Mammary epithelial cell (primary cell): Measurements from ENCODE around the gene CYP19A1.

Experiments
- EZH2 ChIP-seq: IDR thresholded peaks from 2 replicates; pipeline ENCODE4 v1.6.1; 2012; ENCODE audit warnings: low read length, inconsistent platforms, borderline replicate concordance
- TF ChIP-seq, protein P1 (sequence below), 2 donors: IDR thresholded peaks in 1 of 2; conservative IDR thresholded peaks in 1 of 2; 2 replicates each; pipeline ENCODE4 v1.5.1; 2011 to 2012; ENCODE audit warnings: inconsistent platforms in 2 of 2, low read length in 2 of 2, mild to moderate bottlenecking in 2 of 2, control low read depth in 1 of 2, low read depth in 1 of 2; ENCODE audit not compliant: insufficient read depth in 1 of 2; ENCODE audit errors: extremely low read depth in 1 of 2

DNA sequence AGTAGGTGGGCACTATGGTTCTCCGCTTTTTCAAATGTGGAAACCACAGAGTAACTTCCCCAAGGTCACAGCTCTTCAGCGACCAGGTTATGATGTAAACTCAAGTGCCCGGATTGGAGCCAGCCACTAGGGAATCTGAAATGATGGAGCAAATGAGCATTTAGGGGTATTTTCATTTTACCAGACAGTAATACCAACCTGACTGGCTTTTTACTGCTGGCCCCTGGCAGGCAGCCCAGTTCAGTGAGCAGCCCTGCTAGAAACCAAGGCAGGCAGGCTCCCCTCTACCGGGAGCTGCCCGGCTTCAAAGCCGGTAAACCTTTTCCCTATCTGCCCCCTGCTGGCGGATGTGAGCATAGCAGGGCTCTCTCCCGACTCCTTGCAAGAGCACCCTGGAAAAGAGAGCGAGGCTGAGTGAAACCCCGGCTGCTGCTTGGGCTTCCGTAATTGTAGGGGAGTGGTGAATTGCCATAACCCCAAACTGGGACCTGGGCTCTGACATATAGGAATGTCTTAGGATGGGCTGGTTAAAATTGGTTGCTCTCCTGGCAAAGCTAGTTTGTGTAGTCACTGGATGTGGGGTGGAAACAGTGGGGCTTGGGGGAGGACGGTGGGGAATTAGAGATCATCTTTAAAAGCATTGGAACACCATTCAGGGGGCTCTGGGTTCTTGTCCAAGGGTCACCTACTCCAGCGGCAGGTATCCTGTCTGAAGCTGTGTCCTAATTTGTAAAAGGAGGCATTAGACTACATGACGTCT is 145.7 kb downstream of the CYP19A1 start:
- TF ChIP-seq, protein P1, sequence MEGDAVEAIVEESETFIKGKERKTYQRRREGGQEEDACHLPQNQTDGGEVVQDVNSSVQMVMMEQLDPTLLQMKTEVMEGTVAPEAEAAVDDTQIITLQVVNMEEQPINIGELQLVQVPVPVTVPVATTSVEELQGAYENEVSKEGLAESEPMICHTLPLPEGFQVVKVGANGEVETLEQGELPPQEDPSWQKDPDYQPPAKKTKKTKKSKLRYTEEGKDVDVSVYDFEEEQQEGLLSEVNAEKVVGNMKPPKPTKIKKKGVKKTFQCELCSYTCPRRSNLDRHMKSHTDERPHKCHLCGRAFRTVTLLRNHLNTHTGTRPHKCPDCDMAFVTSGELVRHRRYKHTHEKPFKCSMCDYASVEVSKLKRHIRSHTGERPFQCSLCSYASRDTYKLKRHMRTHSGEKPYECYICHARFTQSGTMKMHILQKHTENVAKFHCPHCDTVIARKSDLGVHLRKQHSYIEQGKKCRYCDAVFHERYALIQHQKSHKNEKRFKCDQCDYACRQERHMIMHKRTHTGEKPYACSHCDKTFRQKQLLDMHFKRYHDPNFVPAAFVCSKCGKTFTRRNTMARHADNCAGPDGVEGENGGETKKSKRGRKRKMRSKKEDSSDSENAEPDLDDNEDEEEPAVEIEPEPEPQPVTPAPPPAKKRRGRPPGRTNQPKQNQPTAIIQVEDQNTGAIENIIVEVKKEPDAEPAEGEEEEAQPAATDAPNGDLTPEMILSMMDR (conservative IDR thresholded peaks at IDR 0.05 in 1 of 2, IDR thresholded peaks at IDR 0.05 in 1 of 2; ENCODE audit: extremely low read depth in 1 of 2, insufficient read depth in 1 of 2, low read depth in 1 of 2, low read length in 2 of 2): peak; percentile 75 to 96
- TF ChIP-seq EZH2: no peak
